GM12878 (cell line): ENCODE measurements around the gene VPS52. TPM values are rescaled to one million over a fixed set of nuclear protein-coding genes. Genes with fewer than 3 reads are reported as not detected.

ENCODE experiments used
- ATAC-seq: fragments of 200-7000 bp; cut with Tn5 transposase; 3 replicates; pipeline ENCODE4 v1.9.1; 2020; ENCODE audit warnings: mild to moderate bottlenecking, moderate library complexity
- BruUV-seq: library from RNA; stranded (reverse); fragments of 400-500 nt; replicated peaks from 2 replicates; lab custom pipeline; 2021; lab: Mats Ljungman, UMichigan
- CTCF ChIA-PET: fragments of 300-600 bp; sonication (Branson Sonifier 250); formaldehyde crosslinking; extraction: SDS; loops from one replicate; lab custom pipeline; 2021; ENCODE audit warnings: inconsistent platforms; lab: Yijun Ruan, JAX
- POLR2A ChIA-PET: fragments of 350-600 bp; formaldehyde crosslinking; extraction: SDS; loops from one replicate; lab custom pipeline; 2021; ENCODE audit warnings: inconsistent platforms; lab: Charles Lee
- RAD21 ChIA-PET: fragments of 300-600 bp; sonication (Branson Sonifier 250); formaldehyde crosslinking; loops from one replicate; lab custom pipeline; 2023; ENCODE audit warnings: antibody characterized with exemption; ENCODE audit not compliant: unreplicated experiment; lab: Charles Lee
- SMC1A ChIA-PET: fragments of 300-600 bp; sonication (Branson Sonifier 250); formaldehyde crosslinking; loops from one replicate; lab custom pipeline; 2023; ENCODE audit not compliant: unreplicated experiment, uncharacterized antibody; lab: Charles Lee
- DNase-seq: peaks from one replicate; pipeline ENCODE4 v3.0.0-alpha.2; 2011; ENCODE audit warnings: low read depth, low spot score
- FAIRE-seq: peaks from 3 replicates; lab custom pipeline; 2011; peaks lifted over from hg19 to GRCh38; lab: Jason Lieb, UNC
- H2AFZ ChIP-seq: 2 replicates; pipeline ENCODE4 v1.6.0; 2011; ENCODE audit warnings: low read depth, low read length, control low read depth; ENCODE audit not compliant: control insufficient read depth
- H3K27ac ChIP-seq: 2 replicates; pipeline ENCODE4 v1.5.1; 2011; ENCODE audit warnings: control low read depth; ENCODE audit not compliant: control insufficient read depth, insufficient read depth
- H3K27me3 ChIP-seq, 2 experiments: replicated peaks in 1 of 2; 2 replicates each; pipeline versions ENCODE4 v1.6.0 to v1.6.1; 2011; ENCODE audit warnings: low read length in 1 of 2; ENCODE audit not compliant: control insufficient read depth in 2 of 2, insufficient read depth in 2 of 2
- H3K36me3 ChIP-seq, 2 experiments: 2 replicates each; pipeline ENCODE4 v1.5.1; 2011; ENCODE audit warnings: low read length in 1 of 2; ENCODE audit not compliant: control insufficient read depth in 2 of 2, insufficient read depth in 2 of 2
- H3K4me1 ChIP-seq: 2 replicates; pipeline ENCODE4 v1.6.1; 2011; ENCODE audit warnings: mild to moderate bottlenecking, low read length, moderate library complexity, mixed read lengths; ENCODE audit not compliant: control insufficient read depth, insufficient read depth
- H3K4me2 ChIP-seq: 2 replicates; pipeline ENCODE4 v1.6.0; 2011; ENCODE audit warnings: control low read depth; ENCODE audit not compliant: control insufficient read depth, insufficient read depth
- H3K4me3 ChIP-seq: fragments of 200-600 bp; sonication (generic); 2 replicates; pipeline ENCODE4 v1.5.1; 2016
- H3K79me2 ChIP-seq: 2 replicates; pipeline ENCODE4 v1.6.0; 2011; ENCODE audit warnings: low read length; ENCODE audit not compliant: control insufficient read depth, insufficient read depth
- H3K9ac ChIP-seq: 2 replicates; pipeline ENCODE4 v1.8.0; 2011; ENCODE audit warnings: low read length, control low read depth, mixed read lengths; ENCODE audit not compliant: control insufficient read depth, insufficient read depth
- H3K9me3 ChIP-seq: replicated peaks from 3 replicates; pipeline ENCODE4 v1.5.1; 2011; ENCODE audit warnings: mild to moderate bottlenecking, low read length; ENCODE audit not compliant: control insufficient read depth, insufficient read depth
- H4K20me1 ChIP-seq: 2 replicates; pipeline ENCODE4 v1.6.0; 2011; ENCODE audit not compliant: control insufficient read depth, insufficient read depth
- CBX3 ChIP-seq: fragments of 200-600 bp; sonication (generic); IDR thresholded peaks from 2 replicates; pipeline ENCODE4 v1.6.1; 2016; ENCODE audit warnings: low read depth, borderline replicate concordance
- DPF2 ChIP-seq: fragments of 450-650 bp; IDR thresholded peaks from 2 replicates; pipeline ENCODE4 v1.6.1; 2017; ENCODE audit warnings: mild to moderate bottlenecking
- FOXM1 ChIP-seq: IDR thresholded peaks from 2 replicates; pipeline ENCODE4 v1.6.1; 2012; ENCODE audit warnings: low read depth, mild to moderate bottlenecking, inconsistent platforms, low read length, moderate library complexity
- LARP7 ChIP-seq: fragments of 450-650 bp; IDR thresholded peaks from 2 replicates; pipeline ENCODE4 v1.6.1; 2017; ENCODE audit warnings: mild to moderate bottlenecking
- MTA3 ChIP-seq: IDR thresholded peaks from 2 replicates; pipeline ENCODE4 v1.6.1; 2012; ENCODE audit warnings: low read length, inconsistent platforms, borderline replicate concordance
- NR2C1 ChIP-seq: fragments of 450-650 bp; IDR thresholded peaks from 2 replicates; pipeline ENCODE4 v1.6.1; 2017; ENCODE audit warnings: antibody characterized with exemption, mild to moderate bottlenecking, moderate library complexity
- POLR2A ChIP-seq: IDR thresholded peaks from 2 replicates; pipeline ENCODE4 v1.6.1; 2011; ENCODE audit warnings: low read depth, mild to moderate bottlenecking, low read length
- ZNF622 ChIP-seq: fragments of 450-650 bp; IDR thresholded peaks from 2 replicates; pipeline ENCODE4 v1.6.1; 2017; ENCODE audit warnings: mild to moderate bottlenecking, inconsistent platforms
- WGBS: methylation state at CpG from one replicate; pipeline ENCODE4 v1.1.6; 2016; ENCODE audit warnings: low lambda C conversion rate; ENCODE audit not compliant: insufficient replicate concordance, insufficient coverage; ENCODE audit errors: missing lambda C conversion rate; 5-methylcytosine and 5-hydroxymethylcytosine counted together
- in situ Hi-C: fragments of 300-500 bp; cut with MboI; formaldehyde crosslinking; loops from 9 replicates; pipeline ENCODE4 v1.14.3; 2018; ENCODE audit warnings: mixed read lengths
- intact Hi-C: fragments of 100-400 bp; cut with micrococcal nuclease; formaldehyde crosslinking; loops from one replicate; pipeline ENCODE4 v1.14.2; 2022; ENCODE audit not compliant: unreplicated experiment
- polyA plus RNA-seq, 11 experiments: library from polyadenylated mRNA; depleted of rRNA in 4 of 11; unstranded in 6 of 11; stranded (reverse) in 5 of 11; fragments of >200 nt; fragmentation: Nextera tagmentation in 4 of 11; fragmentation: Illumina TruSeq in 1 of 11; extraction: Ambion mirVana in 4 of 11; extraction: Trizol in 1 of 11; gene quantifications; 1 replicate in 1 of 11; 2 replicates in 10 of 11; pipeline versions ENCODE4 v1.2.1 to v1.2.3, GENCODE V29; 2011 to 2016; ENCODE audit warnings: inconsistent platforms in 2 of 11, missing spikeins in 2 of 11, low read depth in 1 of 11
- total RNA-seq, 4 experiments: library from RNA; depleted of rRNA in 3 of 4; stranded (reverse); fragments of >200 nt in 3 of 4; fragmentation: Illumina TruSeq in 1 of 4; extraction: Trizol in 1 of 4; gene quantifications; 2 replicates each; pipeline versions ENCODE4 v1.2.1 to v1.2.3, GENCODE V29; 2013 to 2021

The VPS52 gene
- total and polyA plus RNA-seq, 10 of the 15 experiments (the other 5 are each of a cell fraction or from before 2014, with no cell fraction given): 11.3 to 52.7 (median 36.7) TPM

DNA sequence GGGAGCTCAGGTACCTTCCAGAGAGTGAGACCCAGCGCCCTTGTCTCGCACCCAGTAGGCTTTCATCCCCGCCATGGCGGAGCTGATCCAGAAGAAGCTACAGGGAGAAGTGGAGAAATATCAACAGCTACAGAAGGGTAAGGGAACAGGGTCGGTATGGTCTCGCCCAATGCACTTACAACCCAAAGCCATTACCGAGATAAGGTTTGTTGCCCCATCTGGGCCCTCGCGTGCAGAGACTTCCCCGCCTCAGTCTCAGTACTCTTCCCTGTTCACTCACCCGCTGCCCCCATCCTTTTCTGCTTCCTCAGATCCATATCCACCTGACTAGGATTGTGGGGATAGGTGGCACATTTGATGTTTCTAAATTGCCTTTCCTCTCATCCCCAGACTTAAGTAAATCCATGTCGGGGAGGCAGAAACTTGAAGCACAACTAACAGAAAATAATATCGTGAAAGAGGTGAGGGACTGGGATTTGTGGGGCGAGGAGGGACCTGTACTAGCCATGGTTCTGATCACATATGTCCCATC, 18.2 kb upstream of the VPS52 start:
- Histone ChIP-seq H3K9ac (peak overlapping the region; percentile 73), H3K4me2 (peak overlapping the region; percentile 80), H4K20me1 (no peaks in the 10 kb centered on the region), H3K4me3 (peak overlapping the region; percentile 78), H3K4me1 (no peaks in the 10 kb centered on the region), H3K36me3 (peaks cover 0 to 26% of the 10 kb centered on the region in 2 experiments; a peak in 3 of 4 replicates), H3K27me3 (no peaks in the 10 kb centered on the region), H2AFZ (peak overlapping the region; percentile 98), H3K27ac (peak overlapping the region; percentile 74), H3K9me3 (no peaks in the 10 kb centered on the region), H3K79me2 (peaks cover 31% of the 10 kb centered on the region)
- ChIA-PET RAD21 (interaction anchor here (0.6 to 2.6 kb wide), 10 partner anchors 8 to 1551 kb away, joined by 3 to 12 read pairs (median 6); partner anchors contain the start of genes B3GALT4, RPS18, VPS52 and ZBTB22), POLR2A (interaction anchor here (0.9 to 3.5 kb wide), 8 partner anchors 9 to 128 kb away, joined by 3 to 60 read pairs (median 9); partner anchors contain the start of genes B3GALT4, CUTA, RGL2 and RPS18), SMC1A (interaction anchor here (1.4 to 4.4 kb wide), 4 partner anchors 8 to 22 kb away, joined by 5 to 25 read pairs (median 8); partner anchors contain the start of genes B3GALT4, RPS18 and VPS52), CTCF (interaction anchor here (1.2 to 5.0 kb wide), 4 partner anchors 9 to 55 kb away, joined by 3 to 28 read pairs (median 6); partner anchors contain the start of genes B3GALT4 and RGL2)
- ATAC-seq: peak; percentile 25
- TSS peak; percentile 95 for BruUV-seq
- FAIRE-seq: no peak
- 11% methylated on average over 14 of the region's 14 CpGs for WGBS
- in situ Hi-C loops: no loop called here
- TF ChIP-seq FOXM1 (no peak), ZNF622 (no peak), POLR2A (peak; percentile 23; the same call in 1 of the 2 replicates), NR2C1 (no peak), MTA3 (peak; percentile 41; the same call in 1 of the 2 replicates), CBX3 (no peak), LARP7 (peak; percentile 16; the same call in 1 of the 2 replicates), DPF2 (peak; percentile 51)
- intact Hi-C loops: loop anchor here (1.0 kb wide), 2 partner anchors 8 to 13 kb away; partner anchors contain the start of genes B3GALT4 and RGL2
- DNase-seq: no peak
